ENCODE measurements around the gene PAX5.
"Not testable (repeated sequence)": the region's sequence is repeated elsewhere in the genome, so short reads cannot be mapped to it uniquely, and the experiment has no call there.

PAX5 gene

GRCh38 chr9:36870960-36871359 is 163.1 kb downstream of the PAX5 start:
- Histone ChIP-seq H3K9me3 (ENCODE audit: control insufficient read depth, insufficient read depth, low read length) (no peaks in the 10 kb centered on the region), H3K4me3 (ENCODE audit: low read length) (no peak overlapping the region), H3K9me2 (replicated peaks; ENCODE audit: control insufficient read depth, low read length) (no peaks in the 10 kb centered on the region), H3K27me3 (ENCODE audit: control insufficient read depth, low read length) (no peaks in the 10 kb centered on the region), H3K79me2 (ENCODE audit: control insufficient read depth, low read length) (peaks cover 74% of the 10 kb centered on the region), H3K4me2 (ENCODE audit: low read length) (no peak overlapping the region), H3K4me1 (ENCODE audit: control insufficient read depth, low read length) (peaks cover 39% of the 10 kb centered on the region), H4K20me1 (ENCODE audit: control insufficient read depth, insufficient read depth, low read depth, low read length) (peaks cover 23% of the 10 kb centered on the region; the same call in 1 of the 2 replicates), H3F3A (ENCODE audit: control insufficient read depth, insufficient read depth) (0 out of 2 replicates have a peak, but pooled peaks cover 5% of the 10 kb centered on the region), H3K36me3 (ENCODE audit: control insufficient read depth, low read length) (peaks cover 91% of the 10 kb centered on the region), H3K27ac (ENCODE audit: low read depth, low read length) (no peak overlapping the region)
- TF ChIP-seq EZH2phosphoT487 (IDR thresholded peaks at IDR 0.05; ENCODE audit: borderline replicate concordance, low read length) = no peak
- no peak for TF ChIP-seq CTCF (IDR thresholded peaks at IDR 0.05; ENCODE audit: low read depth, low read length, poor library complexity, severe bottlenecking)

- not testable (repeated sequence) for H3F3A ChIP-seq (ENCODE audit: control insufficient read depth, insufficient read depth); H3K9me2 ChIP-seq (replicated peaks; ENCODE audit: control insufficient read depth, low read length); H3K9me3 ChIP-seq (ENCODE audit: control insufficient read depth, insufficient read depth, low read length); H3K27ac ChIP-seq (ENCODE audit: low read depth, low read length); H3K4me3 ChIP-seq (ENCODE audit: low read length); H3K4me2 ChIP-seq (ENCODE audit: low read length); H3K27me3 ChIP-seq (ENCODE audit: control insufficient read depth, low read length)
- peaks cover 79% of the 10 kb centered on the region for H3K79me2 ChIP-seq (ENCODE audit: control insufficient read depth, low read length)
- H4K20me1 ChIP-seq (ENCODE audit: control insufficient read depth, insufficient read depth, low read depth, low read length) = peaks cover 25% of the 10 kb centered on the region; the same call in 1 of the 2 replicates
- peaks cover 91% of the 10 kb centered on the region for H3K36me3 ChIP-seq (ENCODE audit: control insufficient read depth, low read length)
- peaks cover 49% of the 10 kb centered on the region for H3K4me1 ChIP-seq (ENCODE audit: control insufficient read depth, low read length)
Observed at GRCh38 chr9:36869605-36870004, 164.5 kb downstream of the PAX5 start.

- no peaks in the 10 kb centered on the region for H3K27me3 ChIP-seq (ENCODE audit: control insufficient read depth, low read length)
- no peak for TF ChIP-seq CTCF (IDR thresholded peaks at IDR 0.05; ENCODE audit: low read depth, low read length, poor library complexity, severe bottlenecking)
- no peak for TF ChIP-seq EZH2phosphoT487 (IDR thresholded peaks at IDR 0.05; ENCODE audit: borderline replicate concordance, low read length)
- H3K4me3 ChIP-seq (ENCODE audit: low read length) = no peak overlapping the region
- peaks cover 10% of the 10 kb centered on the region; the same call in 1 of the 2 replicates for H3F3A ChIP-seq (ENCODE audit: control insufficient read depth, insufficient read depth)
- H3K36me3 ChIP-seq (ENCODE audit: control insufficient read depth, low read length) = peaks cover 91% of the 10 kb centered on the region
- H3K4me1 ChIP-seq (ENCODE audit: control insufficient read depth, low read length) = peaks cover 55% of the 10 kb centered on the region
- peaks cover 30% of the 10 kb centered on the region; the same call in 1 of the 2 replicates for H4K20me1 ChIP-seq (ENCODE audit: control insufficient read depth, insufficient read depth, low read depth, low read length)
- H3K9me2 ChIP-seq (replicated peaks; ENCODE audit: control insufficient read depth, low read length) = no peaks in the 10 kb centered on the region
- H3K79me2 ChIP-seq (ENCODE audit: control insufficient read depth, low read length) = peaks cover 82% of the 10 kb centered on the region
- H3K27ac ChIP-seq (ENCODE audit: low read depth, low read length) = no peak overlapping the region
- H3K4me2 ChIP-seq (ENCODE audit: low read length) = no peak overlapping the region
- H3K9me3 ChIP-seq (ENCODE audit: control insufficient read depth, insufficient read depth, low read length) = no peaks in the 10 kb centered on the region
Observed at GRCh38 chr9:36868586-36869282, 165.3 kb downstream of the PAX5 start.

- H3K27me3 ChIP-seq (ENCODE audit: control insufficient read depth, low read length) = no peaks in the 10 kb centered on the region
Observed at GRCh38 chr9:36867672-36868471, 166.2 kb downstream of the PAX5 start.

More at GRCh38 chr9:36867672-36868471, 166.2 kb downstream of the PAX5 start:
- peaks cover 25% of the 10 kb centered on the region; the same call in 1 of the 2 replicates for H4K20me1 ChIP-seq (ENCODE audit: control insufficient read depth, insufficient read depth, low read depth, low read length)
- H3K9me2 ChIP-seq (replicated peaks; ENCODE audit: control insufficient read depth, low read length) = no peaks in the 10 kb centered on the region
- peaks cover 80% of the 10 kb centered on the region for H3K79me2 ChIP-seq (ENCODE audit: control insufficient read depth, low read length)
- H3K27ac ChIP-seq (ENCODE audit: low read depth, low read length) = no peak overlapping the region
- H3K4me2 ChIP-seq (ENCODE audit: low read length) = no peak overlapping the region
- H3K4me3 ChIP-seq (ENCODE audit: low read length) = no peak overlapping the region
- no peaks in the 10 kb centered on the region for H3K9me3 ChIP-seq (ENCODE audit: control insufficient read depth, insufficient read depth, low read length)
- no peak for TF ChIP-seq CTCF (IDR thresholded peaks at IDR 0.05; ENCODE audit: low read depth, low read length, poor library complexity, severe bottlenecking)
- TF ChIP-seq EZH2phosphoT487 (IDR thresholded peaks at IDR 0.05; ENCODE audit: borderline replicate concordance, low read length) = no peak
- peaks cover 52% of the 10 kb centered on the region for H3K4me1 ChIP-seq (ENCODE audit: control insufficient read depth, low read length)
- H3F3A ChIP-seq (ENCODE audit: control insufficient read depth, insufficient read depth) = peaks cover 10% of the 10 kb centered on the region; the same call in 1 of the 2 replicates
- peaks cover 89% of the 10 kb centered on the region for H3K36me3 ChIP-seq (ENCODE audit: control insufficient read depth, low read length)

All from DOHH2 (cell line).